ENCODE measurements around the gene ASTN2.

GRCh38 chr9:117000834-117001233 is 414.0 kb downstream of the ASTN2 start:
- TF ChIP-seq POLR2A (IDR thresholded peaks at IDR 0.05; ENCODE audit: low read depth, low read length) = no peak
- no peak for TF ChIP-seq POLR2AphosphoS5 (IDR thresholded peaks at IDR 0.05; ENCODE audit: insufficient read depth, low read depth, low read length)
- no peak for TF ChIP-seq JUN (IDR thresholded peaks at IDR 0.05; ENCODE audit: borderline replicate concordance, insufficient read depth, insufficient read length, low read depth)
- TF ChIP-seq EZH2 (IDR thresholded peaks at IDR 0.05; ENCODE audit: borderline replicate concordance, low read depth, low read length, severe bottlenecking) = no peak
- TF ChIP-seq, protein P1, sequence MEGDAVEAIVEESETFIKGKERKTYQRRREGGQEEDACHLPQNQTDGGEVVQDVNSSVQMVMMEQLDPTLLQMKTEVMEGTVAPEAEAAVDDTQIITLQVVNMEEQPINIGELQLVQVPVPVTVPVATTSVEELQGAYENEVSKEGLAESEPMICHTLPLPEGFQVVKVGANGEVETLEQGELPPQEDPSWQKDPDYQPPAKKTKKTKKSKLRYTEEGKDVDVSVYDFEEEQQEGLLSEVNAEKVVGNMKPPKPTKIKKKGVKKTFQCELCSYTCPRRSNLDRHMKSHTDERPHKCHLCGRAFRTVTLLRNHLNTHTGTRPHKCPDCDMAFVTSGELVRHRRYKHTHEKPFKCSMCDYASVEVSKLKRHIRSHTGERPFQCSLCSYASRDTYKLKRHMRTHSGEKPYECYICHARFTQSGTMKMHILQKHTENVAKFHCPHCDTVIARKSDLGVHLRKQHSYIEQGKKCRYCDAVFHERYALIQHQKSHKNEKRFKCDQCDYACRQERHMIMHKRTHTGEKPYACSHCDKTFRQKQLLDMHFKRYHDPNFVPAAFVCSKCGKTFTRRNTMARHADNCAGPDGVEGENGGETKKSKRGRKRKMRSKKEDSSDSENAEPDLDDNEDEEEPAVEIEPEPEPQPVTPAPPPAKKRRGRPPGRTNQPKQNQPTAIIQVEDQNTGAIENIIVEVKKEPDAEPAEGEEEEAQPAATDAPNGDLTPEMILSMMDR (IDR thresholded peaks at IDR 0.05; ENCODE audit: extremely low read depth in 1 of 2, insufficient read depth in 1 of 2, low read depth in 1 of 2, low read length in 2 of 2) = no peak
- no peak for TF ChIP-seq GATA2 (IDR thresholded peaks at IDR 0.05; ENCODE audit: insufficient read depth, insufficient read length, low read depth, low read length)
- TF ChIP-seq MYC (IDR thresholded peaks at IDR 0.05; ENCODE audit: low read depth, low read length) = no peak
- TF ChIP-seq MAX (IDR thresholded peaks at IDR 0.05; ENCODE audit: insufficient read depth, insufficient read length) = no peak

Measured in endothelial cell of umbilical vein (primary cell).